T-helper 17 cell (primary cell): ENCODE results near the gene KCNK7. TPM values are rescaled to one million over a fixed set of nuclear protein-coding genes. Genes with fewer than 3 reads are reported as not detected.

ENCODE experiments used
- ATAC-seq: fragments of 150-1000 bp; cut with Tn5 transposase; 2 replicates; pipeline ENCODE4 v1.10.0; 2021; ENCODE audit warnings: mild to moderate bottlenecking, moderate library complexity
- DNase-seq, 3 donors: peaks; one replicate each; pipeline versions ENCODE4 v3.0.0 to v3.0.0-alpha.2; 2020 to 2021
- H3K9me3 ChIP-seq: one replicate; pipeline ENCODE4 v1.7.0; 2013; ENCODE audit warnings: low read length, mild to moderate bottlenecking; ENCODE audit not compliant: control insufficient read depth, poor library complexity, severe bottlenecking
- H3K27ac Mint-ChIP-seq: one replicate; pipeline ENCODE4 v1.8.0; 2022; ENCODE audit warnings: mild to moderate bottlenecking, moderate library complexity, mixed read lengths
- H3K27me3 Mint-ChIP-seq: one replicate; pipeline ENCODE4 v1.8.0; 2022; ENCODE audit warnings: mixed read lengths
- H3K36me3 Mint-ChIP-seq: one replicate; pipeline ENCODE4 v1.8.0; 2022; ENCODE audit warnings: low read depth, mixed read lengths
- H3K4me1 Mint-ChIP-seq: one replicate; pipeline ENCODE4 v1.8.0; 2022; ENCODE audit warnings: mild to moderate bottlenecking, mixed read lengths
- H3K4me3 Mint-ChIP-seq: one replicate; pipeline ENCODE4 v1.8.0; 2022; ENCODE audit warnings: mild to moderate bottlenecking, moderate library complexity, mixed read lengths
- total RNA-seq, 4 donors: library from RNA in 2 of 4; stranded (reverse) in 2 of 4; gene quantifications; one replicate each; pipeline ENCODE4 v1.2.3 and lab custom pipeline; 2022 to 2026

Gene KCNK7
- total RNA-seq, 2 donors from 2014 or later: 4.7 to 5.7 TPM

DNA sequence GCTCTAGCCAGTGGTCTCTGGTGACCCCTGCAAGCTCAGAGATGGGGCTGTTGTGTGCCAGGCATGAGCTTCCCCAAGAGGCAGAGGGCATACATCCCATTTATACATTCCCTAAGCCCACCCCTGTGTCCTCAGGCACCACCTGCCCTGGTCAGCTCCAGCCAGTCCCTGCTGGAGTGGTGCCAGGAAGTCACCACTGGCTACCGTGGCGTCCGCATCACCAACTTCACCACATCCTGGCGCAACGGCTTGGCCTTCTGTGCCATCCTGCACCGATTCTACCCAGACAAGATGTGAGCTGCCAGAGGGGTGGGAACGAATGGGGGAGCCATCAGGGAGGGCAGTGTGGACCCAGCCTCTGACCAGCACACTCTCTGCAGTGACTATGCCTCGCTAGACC lies 11.5 kb downstream of the KCNK7 start:
- no peak for DNase-seq
- Mint-ChIP-seq H3K4me1 (peaks cover 44% of the 10 kb centered on the region), H3K4me3 (no peak overlapping the region), H3K27me3 (no peaks in the 10 kb centered on the region), H3K36me3 (peaks cover 3% of the 10 kb centered on the region), H3K27ac (peak overlapping the region; percentile 37)
- H3K9me3 ChIP-seq: no peaks in the 10 kb centered on the region
- ATAC-seq: no peak

DNA sequence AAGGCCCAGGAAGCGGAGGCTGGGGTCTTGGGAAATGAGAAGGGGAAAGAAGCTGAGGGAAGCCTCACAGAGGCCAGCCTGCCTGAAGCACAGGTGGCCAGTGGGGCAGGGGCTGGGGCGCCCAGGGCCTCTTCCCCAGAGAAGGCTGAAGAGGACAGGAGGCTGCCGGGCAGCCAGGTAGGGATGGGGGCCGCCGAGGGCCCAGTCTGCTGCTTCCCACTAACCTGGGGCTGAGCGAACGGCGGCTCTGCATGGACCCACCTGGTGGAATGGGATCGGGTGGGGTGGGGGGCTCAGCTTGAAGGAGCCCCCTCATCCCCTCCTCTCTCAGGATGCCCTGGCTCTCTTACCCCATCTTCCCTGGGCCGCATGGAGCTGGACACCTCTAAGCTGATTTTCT lies 12.0 kb downstream of the KCNK7 start:
- peaks cover 40% of the 10 kb centered on the region for H3K4me1 Mint-ChIP-seq
- no peak for ATAC-seq
- no peaks in the 10 kb centered on the region for H3K27me3 Mint-ChIP-seq
- H3K4me3 Mint-ChIP-seq: no peak overlapping the region
- H3K9me3 ChIP-seq: no peaks in the 10 kb centered on the region
- peak overlapping the region; percentile 91 for H3K27ac Mint-ChIP-seq
- DNase-seq: no peak
- peaks cover 3% of the 10 kb centered on the region for H3K36me3 Mint-ChIP-seq

DNA sequence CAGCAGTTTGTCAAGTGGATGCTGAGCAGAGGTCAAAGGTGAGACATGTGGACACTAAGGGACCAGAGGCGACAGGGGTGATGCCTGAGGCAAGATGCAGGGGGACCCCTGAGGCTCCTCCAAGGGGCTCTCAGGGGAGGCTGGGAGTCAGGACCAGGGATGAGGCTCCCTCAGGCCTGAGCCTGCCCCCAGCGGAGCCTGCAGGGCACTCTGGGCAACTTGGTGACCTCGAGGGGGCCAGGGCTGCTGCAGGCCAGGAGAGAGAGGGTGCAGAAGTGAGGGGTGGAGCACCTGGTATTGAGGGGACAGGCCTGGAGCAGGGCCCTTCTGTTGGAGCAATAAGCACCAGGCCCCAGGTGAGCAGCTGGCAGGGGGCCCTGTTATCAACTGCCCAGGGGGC lies 13.7 kb downstream of the KCNK7 start:
- H3K9me3 ChIP-seq: no peaks in the 10 kb centered on the region
- Mint-ChIP-seq H3K4me1 (peaks cover 41% of the 10 kb centered on the region), H3K27ac (peak overlapping the region; percentile 91), H3K27me3 (no peaks in the 10 kb centered on the region), H3K4me3 (peak overlapping the region; percentile 25), H3K36me3 (peaks cover 8% of the 10 kb centered on the region)
- no peak for DNase-seq
- no peak for ATAC-seq

DNA sequence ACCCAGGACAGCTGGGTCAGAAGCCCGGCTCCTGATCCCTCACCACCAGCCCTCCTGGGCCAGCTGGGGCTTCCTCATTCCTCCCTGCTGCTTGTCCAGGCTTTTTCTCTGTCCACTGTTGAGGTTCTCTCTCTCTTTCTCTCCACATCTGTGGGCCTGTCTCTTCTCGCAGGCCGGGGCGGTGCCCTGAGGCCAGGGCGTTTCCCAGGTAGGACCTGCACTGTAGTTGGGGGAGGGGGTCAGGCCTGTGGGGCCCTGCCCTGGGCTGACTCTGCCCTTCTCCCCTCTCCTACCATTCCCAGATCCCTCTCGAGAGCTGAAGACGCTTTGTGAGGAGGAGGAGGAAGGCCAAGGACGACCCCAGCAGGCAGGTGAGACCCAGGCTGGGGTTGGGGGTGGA lies 14.8 kb downstream of the KCNK7 start:
- Mint-ChIP-seq H3K27me3 (no peaks in the 10 kb centered on the region), H3K36me3 (peaks cover 8% of the 10 kb centered on the region), H3K27ac (peak overlapping the region; percentile 72), H3K4me1 (peaks cover 39% of the 10 kb centered on the region), H3K4me3 (no peak overlapping the region)
- no peak for DNase-seq
- H3K9me3 ChIP-seq: no peaks in the 10 kb centered on the region
- ATAC-seq: no peak

DNA sequence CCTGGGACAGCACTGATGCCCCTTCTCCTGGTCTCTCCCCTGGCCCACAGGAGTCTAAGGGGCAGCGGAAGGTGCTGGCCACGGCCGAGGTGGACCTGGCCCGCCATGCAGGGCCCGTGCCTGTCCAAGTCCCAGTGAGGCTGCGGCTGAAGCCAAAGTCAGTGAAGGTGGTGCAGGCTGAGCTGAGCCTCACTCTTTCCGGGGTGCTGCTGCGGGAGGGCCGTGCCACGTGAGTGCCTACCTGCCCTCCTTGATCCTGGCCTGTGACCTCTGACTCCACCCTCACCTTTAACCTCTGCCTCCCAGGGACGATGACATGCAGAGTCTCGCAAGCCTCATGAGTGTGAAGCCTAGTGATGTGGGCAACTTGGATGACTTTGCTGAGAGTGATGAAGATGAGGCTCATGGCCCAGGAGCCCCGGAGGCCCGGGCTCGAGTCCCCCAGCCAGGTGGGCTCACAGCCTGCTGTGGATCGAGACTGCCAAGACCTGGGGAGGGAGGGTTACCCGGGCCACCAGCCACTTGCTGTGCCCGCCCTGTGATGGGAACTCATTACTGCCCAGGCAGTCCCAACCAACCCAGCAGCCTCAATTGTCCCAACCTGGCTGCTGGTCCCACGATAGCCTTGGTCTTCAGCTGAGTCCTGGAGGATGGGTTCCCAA lies 15.4 kb downstream of the KCNK7 start:
- DNase-seq (no peak), ATAC-seq (no peak)
- Mint-ChIP-seq H3K27ac (peak overlapping the region; percentile 72), H3K4me1 (peaks cover 43% of the 10 kb centered on the region), H3K36me3 (peaks cover 8% of the 10 kb centered on the region), H3K4me3 (peak overlapping the region; percentile 47), H3K27me3 (no peaks in the 10 kb centered on the region)
- no peaks in the 10 kb centered on the region for H3K9me3 ChIP-seq

DNA sequence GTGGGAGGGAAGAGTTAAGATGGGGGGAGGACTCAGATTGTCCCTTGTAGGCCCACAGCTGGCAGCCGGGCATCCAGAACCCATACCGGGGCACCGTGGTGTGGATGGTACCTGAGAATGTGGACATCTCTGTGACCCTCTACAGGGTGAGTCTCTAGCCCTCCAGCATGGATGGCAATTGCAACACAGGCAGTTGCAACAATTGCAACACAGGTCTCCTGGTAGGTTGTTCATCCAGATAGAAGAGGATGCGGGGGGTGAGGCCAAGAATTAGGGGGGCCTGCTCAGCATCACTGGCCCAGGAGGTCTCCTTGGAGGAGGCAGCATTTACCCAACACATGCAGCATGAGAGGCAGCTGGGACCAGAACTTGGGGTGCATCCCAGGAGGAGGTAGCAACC lies 16.3 kb downstream of the KCNK7 start:
- Mint-ChIP-seq H3K4me3 (no peak overlapping the region), H3K27ac (no peak overlapping the region), H3K4me1 (peaks cover 49% of the 10 kb centered on the region), H3K36me3 (peaks cover 8% of the 10 kb centered on the region), H3K27me3 (no peaks in the 10 kb centered on the region)
- no peak for ATAC-seq
- no peaks in the 10 kb centered on the region for H3K9me3 ChIP-seq
- no peak for DNase-seq

DNA sequence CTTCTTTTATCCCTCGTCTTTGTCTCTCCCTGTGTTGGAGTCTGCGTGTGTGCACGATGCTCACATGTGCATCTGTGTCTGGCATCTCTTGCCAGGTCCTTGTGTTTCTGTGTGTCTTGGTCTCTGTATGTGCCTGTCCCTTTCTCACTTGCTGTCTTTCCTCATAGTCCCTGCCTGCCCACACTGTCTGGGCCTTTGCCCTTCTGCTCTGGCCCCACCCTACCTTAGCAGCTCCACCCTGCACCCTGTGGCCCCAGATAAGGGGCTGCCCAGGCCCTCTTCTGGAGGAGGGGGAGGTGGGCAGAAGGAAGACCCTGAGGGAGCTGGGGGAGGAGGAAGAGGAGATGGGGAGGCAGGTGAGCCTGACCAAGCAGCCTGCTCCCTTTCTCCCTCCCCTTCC lies 16.9 kb downstream of the KCNK7 start:
- Mint-ChIP-seq H3K27ac (peak overlapping the region; percentile 94), H3K27me3 (no peaks in the 10 kb centered on the region), H3K4me3 (peak overlapping the region; percentile 74), H3K36me3 (peaks cover 8% of the 10 kb centered on the region), H3K4me1 (peaks cover 50% of the 10 kb centered on the region)
- ATAC-seq (no peak), DNase-seq (no peak)
- H3K9me3 ChIP-seq: no peaks in the 10 kb centered on the region

DNA sequence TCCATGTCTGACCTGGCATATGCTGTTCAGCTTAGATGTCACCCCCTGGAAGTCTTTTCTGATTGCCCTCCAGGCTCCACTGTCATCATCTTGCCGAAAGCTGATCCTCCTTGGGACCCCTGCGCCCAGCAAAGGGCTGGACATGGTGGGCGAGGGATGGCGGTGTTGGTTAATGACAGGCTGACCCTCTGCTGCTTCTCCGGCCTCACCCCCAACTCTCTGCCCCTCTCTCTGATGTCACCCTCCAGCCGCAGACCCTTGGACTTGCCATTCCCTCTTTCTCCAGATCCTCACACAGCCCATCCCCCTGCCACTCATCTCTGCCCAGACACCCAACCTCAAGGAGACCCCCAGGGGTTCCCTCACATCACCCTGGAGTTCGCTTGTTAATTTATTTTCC lies 17.5 kb downstream of the KCNK7 start:
- peak overlapping the region; percentile 94 for H3K27ac Mint-ChIP-seq
- H3K27me3 Mint-ChIP-seq: no peaks in the 10 kb centered on the region
- ATAC-seq (no peak), DNase-seq (no peak)
- H3K36me3 Mint-ChIP-seq: peaks cover 5% of the 10 kb centered on the region
- peaks cover 52% of the 10 kb centered on the region for H3K4me1 Mint-ChIP-seq
- H3K4me3 Mint-ChIP-seq: peak overlapping the region; percentile 94
- no peaks in the 10 kb centered on the region for H3K9me3 ChIP-seq

DNA sequence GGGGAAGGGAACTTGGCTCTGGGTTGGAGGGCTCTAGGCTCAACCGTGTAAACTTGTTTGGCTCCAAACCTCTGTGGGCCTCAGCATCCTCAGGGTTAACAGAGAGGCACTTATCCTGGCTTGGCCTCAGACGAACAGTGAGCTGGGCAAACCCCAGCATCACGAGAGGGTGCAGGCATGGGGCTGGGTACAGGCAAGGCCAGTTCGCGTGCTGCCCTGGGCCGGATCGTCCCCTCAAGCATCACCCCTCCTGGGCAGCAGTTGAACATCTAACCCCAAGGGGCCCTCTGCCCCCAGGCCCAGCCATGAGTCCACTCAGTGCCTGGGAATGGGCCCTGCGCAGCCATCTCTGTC lies 17.9 kb downstream of the KCNK7 start:
- peaks cover 5% of the 10 kb centered on the region for H3K36me3 Mint-ChIP-seq
- DNase-seq (no peak), ATAC-seq (no peak)
- H3K4me1 Mint-ChIP-seq: peaks cover 50% of the 10 kb centered on the region
- peak overlapping the region; percentile 94 for H3K27ac Mint-ChIP-seq
- no peaks in the 10 kb centered on the region for H3K9me3 ChIP-seq
- H3K4me3 Mint-ChIP-seq: peak overlapping the region; percentile 94
- no peaks in the 10 kb centered on the region for H3K27me3 Mint-ChIP-seq

DNA sequence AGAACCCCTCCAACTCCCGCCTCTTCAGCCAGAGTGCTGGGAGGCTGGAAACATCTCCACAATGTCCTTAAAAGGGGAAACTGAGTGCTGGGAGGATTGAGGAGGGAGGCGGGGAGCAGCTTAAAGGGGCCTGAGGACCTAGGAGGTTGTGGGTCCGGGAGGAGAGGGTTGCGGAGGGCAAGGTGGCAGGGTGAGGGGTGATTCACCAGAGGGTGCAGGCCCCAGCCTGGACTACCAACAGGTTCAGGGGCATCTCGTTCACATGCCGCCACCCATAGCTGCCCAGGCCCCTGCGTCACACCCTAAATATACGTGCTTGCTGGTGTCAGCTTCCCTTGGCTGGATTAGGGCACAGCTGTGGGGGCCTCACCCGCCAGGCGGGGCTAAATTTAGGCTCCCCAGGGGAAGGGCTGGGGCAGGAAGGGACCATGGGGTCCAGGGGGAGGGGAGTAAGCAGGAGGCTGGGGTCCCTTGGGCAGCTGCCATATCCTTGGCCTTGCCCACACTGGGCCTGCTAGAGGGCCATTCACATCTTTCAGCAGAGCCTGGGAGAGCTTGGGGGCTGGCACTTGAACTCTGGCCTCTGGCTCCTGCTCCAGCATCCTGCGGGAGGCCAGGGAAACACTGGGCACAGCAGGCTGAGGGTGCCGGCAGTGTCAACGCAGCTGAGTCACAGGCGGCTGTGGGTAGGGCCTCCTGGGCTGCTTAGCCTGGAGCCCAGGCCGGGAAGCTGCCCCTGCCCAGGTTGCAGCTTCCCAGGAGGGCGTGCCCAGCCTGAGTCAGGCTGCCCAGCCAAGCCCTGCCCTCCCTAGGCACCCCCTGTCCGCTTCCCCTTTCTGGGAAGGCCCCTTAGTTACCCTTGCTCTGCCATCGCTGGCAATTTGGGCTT lies 18.5 kb downstream of the KCNK7 start:
- peak overlapping the region; percentile 94 for H3K27ac Mint-ChIP-seq
- H3K4me1 Mint-ChIP-seq: peaks cover 46% of the 10 kb centered on the region
- no peak for DNase-seq
- no peak for ATAC-seq
- peak overlapping the region; percentile 94 for H3K4me3 Mint-ChIP-seq
- H3K27me3 Mint-ChIP-seq: no peaks in the 10 kb centered on the region
- H3K36me3 Mint-ChIP-seq: peaks cover 5% of the 10 kb centered on the region
- no peaks in the 10 kb centered on the region for H3K9me3 ChIP-seq

DNA sequence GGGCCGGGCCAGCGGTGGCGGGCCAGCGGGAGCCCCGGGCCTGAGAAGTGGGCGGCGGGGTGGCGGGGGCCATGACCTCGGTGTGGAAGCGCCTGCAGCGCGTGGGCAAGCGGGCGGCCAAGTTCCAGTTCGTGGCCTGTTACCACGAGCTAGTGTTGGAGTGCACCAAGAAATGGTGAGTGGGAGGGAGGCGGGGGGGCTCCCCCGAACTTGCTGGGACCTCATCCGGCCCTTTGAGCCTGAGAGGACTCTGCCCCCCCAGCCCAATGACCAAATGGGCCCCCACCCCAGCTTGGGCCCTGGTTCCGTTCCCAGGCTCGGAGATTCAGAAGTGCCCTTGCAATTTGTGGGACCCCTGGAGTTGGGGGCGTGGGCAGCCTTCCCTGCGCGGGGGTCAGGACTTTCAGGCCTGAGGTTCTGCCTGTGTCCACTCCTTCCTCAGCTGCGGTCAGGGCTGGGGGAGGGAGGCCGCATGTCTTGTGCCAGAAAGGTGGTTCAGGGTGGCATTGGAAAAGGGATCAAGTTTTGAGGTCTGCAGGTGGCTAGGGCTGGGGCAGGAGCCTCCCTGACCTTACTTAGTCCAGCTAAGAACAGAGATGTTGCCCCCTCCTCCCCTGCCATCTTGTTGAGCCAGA lies 19.3 kb downstream of the KCNK7 start:
- Mint-ChIP-seq H3K27ac (peak overlapping the region; percentile 94), H3K27me3 (no peaks in the 10 kb centered on the region), H3K4me3 (peak overlapping the region; percentile 94), H3K4me1 (peaks cover 47% of the 10 kb centered on the region), H3K36me3 (peaks cover 5% of the 10 kb centered on the region)
- no peak for DNase-seq
- no peak for ATAC-seq
- H3K9me3 ChIP-seq: no peaks in the 10 kb centered on the region

DNA sequence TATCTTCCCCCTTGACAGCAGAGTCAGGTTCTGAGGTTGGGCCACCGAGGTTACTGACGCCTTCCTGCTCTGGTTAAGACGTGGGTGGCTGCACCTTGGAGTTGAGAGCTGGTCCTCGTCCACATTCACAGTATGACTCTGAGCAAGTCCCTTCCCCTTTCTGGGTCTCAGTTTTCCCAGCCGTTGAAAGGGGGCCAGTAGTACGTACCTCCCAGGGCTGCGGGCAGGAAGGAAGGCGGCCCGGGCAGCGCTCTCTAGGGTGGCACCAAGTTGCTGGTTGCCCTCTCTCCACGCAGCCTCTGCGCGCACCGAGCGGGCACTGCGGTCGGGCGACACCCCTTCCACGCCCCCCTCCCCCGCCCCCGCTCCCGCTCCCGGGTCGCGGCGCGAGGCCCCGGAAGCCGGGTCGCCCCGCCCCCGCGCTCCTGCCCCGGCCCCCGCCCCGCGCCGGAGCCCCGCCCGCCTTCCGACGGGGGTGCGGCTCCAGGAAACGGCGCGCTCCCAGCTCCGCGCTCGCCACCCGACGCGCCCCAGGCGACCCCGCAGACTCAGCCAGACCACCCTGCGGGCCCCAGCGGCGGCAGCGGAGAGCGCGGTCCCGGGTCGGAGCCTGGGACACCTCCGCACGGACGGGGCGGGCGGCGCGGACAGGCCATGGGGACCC lies 19.9 kb downstream of the KCNK7 start, which contains the start of gene EHBP1L1:
TSS of gene EHBP1L1 (plus strand) at position 486 of the 664 bp plus-strand sequence. CDS start 250 bp downstream, outside the sequence.
- Mint-ChIP-seq H3K4me1 (peaks cover 51% of the 10 kb centered on the region), H3K36me3 (peaks cover 5% of the 10 kb centered on the region), H3K4me3 (peak within 1 kb of the TSS; percentile 94), H3K27me3 (no peaks in the 10 kb centered on the region), H3K27ac (peak within 1 kb of the TSS; percentile 99)
- H3K9me3 ChIP-seq: no peaks in the 10 kb centered on the region
- DNase-seq (peak; percentile 66 to 89 (median 85)), ATAC-seq (peak; percentile 40)
